Measurements from ENCODE around the gene CCDC90B.
"Not testable (repeated sequence)": the region's sequence is repeated elsewhere in the genome, so short reads cannot be mapped to it uniquely, and the experiment has no call there.

Gene CCDC90B

DNA sequence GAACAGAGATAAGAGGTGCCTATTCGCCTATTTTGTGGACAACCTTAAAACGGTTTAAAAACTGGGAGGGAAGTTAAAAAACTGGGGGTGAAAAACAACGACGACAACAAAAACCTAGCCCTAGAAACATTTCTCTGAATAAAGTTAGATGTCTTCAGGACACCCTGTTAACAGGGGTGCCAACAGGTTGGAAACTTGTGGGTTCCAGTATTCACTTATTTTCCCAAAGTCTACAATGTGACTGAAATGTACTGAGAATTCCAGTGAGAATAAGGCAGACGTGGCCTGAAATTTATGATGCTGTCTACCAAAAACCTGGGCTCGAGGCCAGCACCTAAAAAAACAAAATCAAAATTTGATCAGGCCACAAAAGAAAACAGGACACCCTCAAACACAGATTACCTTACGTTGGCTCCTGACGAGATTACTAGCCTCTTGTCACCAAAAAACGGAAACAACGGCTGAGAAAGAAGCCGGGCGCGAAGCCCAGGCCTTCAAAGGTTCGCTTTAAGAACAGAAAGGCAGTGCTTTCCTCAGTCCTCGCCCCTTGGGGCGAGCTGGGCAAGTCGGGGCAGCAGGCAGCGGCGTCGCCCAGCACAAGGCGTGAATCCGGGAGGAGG lies 906 bp downstream of the CCDC90B start:
- no peak for DNase-seq

GRCh38 chr11:83284501-83285150 lies 1.5 kb downstream of the CCDC90B start:
- DNase-seq, result no peak

- DNase-seq, result no peak
Measured at GRCh38 chr11:83282084-83282716, 4.0 kb downstream of the CCDC90B start.

DNA sequence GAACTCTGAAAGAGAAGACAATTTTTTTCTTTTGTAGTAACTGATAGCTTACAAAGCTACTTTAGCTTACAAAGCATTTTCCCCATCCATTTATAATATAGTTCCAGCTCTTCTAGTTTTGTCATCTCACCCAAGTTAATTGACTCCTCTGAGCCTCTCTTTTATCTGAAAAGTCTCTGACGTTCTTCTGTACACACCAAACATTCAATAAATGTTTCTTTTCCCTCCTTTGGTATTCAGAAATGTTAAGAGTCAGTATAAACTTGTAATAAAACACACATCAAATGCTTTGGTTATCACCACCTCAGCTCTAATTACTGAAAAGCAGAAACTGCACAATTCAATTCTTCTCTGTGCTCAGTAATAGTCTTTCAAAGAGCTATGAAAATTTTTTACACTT lies 5.9 kb downstream of the CCDC90B start:
- no peak for DNase-seq

- DNase-seq, result no peak
Measured at GRCh38 chr11:83278351-83278750, 7.8 kb downstream of the CCDC90B start.

GRCh38 chr11:83275888-83276641 lies 10.1 kb downstream of the CCDC90B start:
- DNase-seq, result no peak

GRCh38 chr11:83272627-83273026 lies 13.5 kb downstream of the CCDC90B start:
- DNase-seq, result no peak

- not testable (repeated sequence) for DNase-seq
Measured at GRCh38 chr11:83271734-83272133, 14.4 kb downstream of the CCDC90B start.

DNA sequence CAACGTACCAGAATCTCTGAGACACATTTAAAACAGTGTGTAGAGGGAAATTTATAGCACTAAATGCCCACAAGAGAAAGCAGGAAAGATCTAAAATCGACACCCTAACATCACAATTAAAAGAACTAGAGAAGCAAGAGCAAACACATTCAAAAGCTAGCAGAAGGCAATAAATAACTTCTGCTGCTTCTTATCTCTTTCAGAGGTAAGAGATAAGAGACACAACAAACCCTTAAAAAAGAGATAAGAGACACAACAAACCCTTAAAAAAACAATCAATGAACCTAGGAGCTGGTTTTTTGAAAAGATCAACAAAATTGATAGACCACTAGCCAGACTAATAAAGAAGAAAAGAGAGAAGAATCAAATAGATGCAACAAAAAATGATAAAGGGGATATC lies 17.1 kb downstream of the CCDC90B start:
- not testable (repeated sequence) for DNase-seq

GRCh38 chr11:83265331-83265730 lies 20.8 kb downstream of the CCDC90B start:
- DNase-seq, result no peak

DNA sequence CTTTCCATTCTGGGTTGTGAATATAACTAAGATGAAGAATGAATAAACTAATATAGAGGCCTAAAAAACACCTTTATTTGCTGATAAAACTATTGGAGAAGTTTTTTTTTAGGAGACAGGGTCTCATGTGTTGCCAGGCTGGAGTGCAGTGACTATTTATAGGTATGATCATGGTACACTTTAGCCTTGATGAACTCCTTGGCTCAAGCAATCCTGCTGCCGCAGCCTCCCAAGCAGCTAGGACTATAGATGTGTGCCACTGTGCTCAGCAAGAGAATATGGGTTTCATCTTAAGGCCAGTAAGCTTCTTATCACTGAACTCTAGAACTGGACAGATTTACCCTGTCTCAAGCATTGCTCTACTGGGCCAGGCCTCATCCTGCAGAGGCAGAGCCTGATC lies 26.6 kb downstream of the CCDC90B start:
- no peak for DNase-seq

GRCh38 chr11:83257761-83258168 lies 28.4 kb downstream of the CCDC90B start:
- DNase-seq, result no peak

- no peak for DNase-seq
Measured at GRCh38 chr11:83256602-83257340, 29.4 kb downstream of the CCDC90B start.

GRCh38 chr11:83255366-83255765 lies 30.8 kb downstream of the CCDC90B start:
- no peak for DNase-seq

DNA sequence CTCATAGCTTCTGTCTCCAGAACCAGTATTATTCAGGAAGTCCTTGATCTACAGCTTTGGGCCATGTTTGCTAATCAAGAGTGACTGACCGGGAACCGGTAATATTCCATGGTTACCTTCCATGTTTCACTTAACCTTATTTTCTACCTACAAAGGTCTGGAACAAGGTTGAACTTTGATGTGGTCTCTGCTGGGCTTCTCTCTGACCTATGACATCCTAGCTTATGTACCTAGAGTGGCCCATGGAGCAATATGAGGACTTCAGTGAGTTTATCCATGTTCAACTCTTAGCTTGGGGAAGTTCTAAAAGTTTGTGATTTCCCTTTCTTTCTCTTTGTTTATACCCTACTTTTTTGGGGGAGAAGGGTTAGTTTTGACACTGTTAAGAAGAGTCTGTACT lies 33.2 kb downstream of the CCDC90B start:
- no peak for DNase-seq

GRCh38 chr11:83252266-83252665 lies 33.9 kb downstream of the CCDC90B start:
- DNase-seq, result no peak

- no peak for DNase-seq
Measured at GRCh38 chr11:83249972-83250593, 36.1 kb downstream of the CCDC90B start.

- DNase-seq, result no peak
Measured at GRCh38 chr11:83249445-83249844, 36.7 kb downstream of the CCDC90B start.

GRCh38 chr11:83241291-83241946 lies 44.7 kb downstream of the CCDC90B start:
- no peak for DNase-seq

DNA sequence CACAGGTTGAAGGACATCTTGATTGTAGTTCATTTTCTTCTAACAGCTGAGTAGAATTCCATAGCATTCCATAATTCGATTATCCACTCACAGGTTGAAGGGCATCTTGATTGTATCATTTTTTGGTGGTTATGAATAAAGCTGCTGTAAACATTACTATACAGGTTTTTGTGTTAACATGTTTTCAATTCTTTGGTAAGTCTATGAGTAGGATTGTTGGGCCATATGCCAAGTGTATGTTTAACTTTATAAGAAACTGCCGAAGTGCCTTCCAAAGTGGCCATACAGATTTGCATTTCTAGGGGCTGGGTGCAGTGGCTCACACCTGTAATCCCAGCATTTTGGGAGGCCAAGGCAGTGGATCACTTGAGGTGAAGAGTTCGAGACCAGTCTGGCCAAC lies 48.1 kb downstream of the CCDC90B start:
- DNase-seq, result no peak

DNA sequence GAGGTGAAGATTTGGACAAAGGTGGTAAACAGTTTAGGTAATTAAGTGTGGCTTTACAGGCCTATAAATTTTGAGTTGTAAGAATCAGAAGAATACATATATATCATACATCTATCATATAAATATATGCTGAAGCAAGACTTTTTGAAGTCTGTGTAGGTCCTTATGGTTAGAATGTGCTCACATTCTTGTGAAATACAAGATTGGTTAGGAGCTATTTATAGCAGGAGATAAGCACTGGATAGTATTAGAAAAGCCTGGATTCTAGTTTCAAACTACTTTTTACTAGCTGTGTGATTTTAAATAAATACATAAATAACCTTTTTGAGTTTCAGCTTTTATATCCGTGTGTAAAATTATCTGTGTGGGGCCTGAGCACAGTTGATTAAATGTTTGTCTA lies 50.3 kb downstream of the CCDC90B start:
- DNase-seq, result no peak

DNA sequence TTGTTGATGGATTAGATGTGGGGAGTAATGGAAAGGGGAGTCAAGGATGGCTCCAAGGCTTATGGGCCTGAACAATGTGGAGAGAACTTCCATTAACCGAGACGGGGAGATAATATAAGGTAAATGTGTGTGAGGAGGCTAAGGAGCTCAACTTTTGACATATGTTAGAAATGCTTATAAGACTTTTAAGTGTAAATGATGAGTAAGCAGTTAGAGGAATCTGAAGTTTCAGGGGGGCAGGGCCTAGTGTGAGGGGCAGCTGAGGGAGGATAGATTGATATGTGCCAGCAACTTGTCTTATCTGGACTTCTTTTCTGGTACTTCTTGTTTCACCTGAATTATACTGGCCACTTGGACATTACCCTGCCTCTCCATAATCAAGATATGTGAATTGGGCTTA lies 62.7 kb downstream of the CCDC90B start:
- no peak for DNase-seq
